ENCODE measurements around the gene CPA2.

DNA sequence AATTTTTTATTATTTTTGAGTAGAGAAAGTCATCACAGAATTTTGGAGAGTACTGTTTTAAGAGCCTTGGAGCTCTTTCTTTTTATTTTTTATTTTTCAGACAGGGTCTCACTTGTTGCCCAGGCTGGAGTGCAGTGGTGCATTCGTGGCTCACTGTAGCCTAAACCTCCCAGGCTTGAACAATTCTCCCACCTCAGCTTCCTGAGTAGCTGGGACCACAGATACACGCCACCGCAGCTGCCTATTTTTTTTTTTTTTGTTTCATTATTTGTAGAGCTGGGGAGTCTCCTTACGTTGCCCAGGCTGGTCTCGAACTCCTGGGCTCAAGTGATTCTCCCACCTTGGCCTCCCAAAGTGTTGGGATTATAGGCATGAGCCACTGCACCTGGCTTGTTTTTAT lies 36.9 kb downstream of the CPA2 start:
- TF ChIP-seq EZH2phosphoT487 (IDR thresholded peaks at IDR 0.05; ENCODE audit: unreplicated experiment) (no peak), POLR2AphosphoS5 (IDR thresholded peaks at IDR 0.05; ENCODE audit: low read depth) (no peak), REST (IDR thresholded peaks at IDR 0.05; ENCODE audit: unreplicated experiment) (no peak), CTCF (conservative IDR thresholded peaks at IDR 0.05; ENCODE audit: low read depth in 2 of 2) (no peak), CREB1 (CRISPR knock-in tag; IDR thresholded peaks at IDR 0.05; ENCODE audit: low read depth) (no peak), EZH2 (IDR thresholded peaks at IDR 0.05; ENCODE audit: low read depth, unreplicated experiment) (no peak), ZNF462 (CRISPR knock-in tag; IDR thresholded peaks at IDR 0.05) (no peak), ZNF114 (CRISPR knock-in tag; IDR thresholded peaks at IDR 0.05) (no peak), JUNB (IDR thresholded peaks at IDR 0.05; ENCODE audit: unreplicated experiment) (no peak), NANOG (IDR thresholded peaks at IDR 0.05; ENCODE audit: borderline replicate concordance) (no peak), ZNF331 (CRISPR knock-in tag; IDR thresholded peaks at IDR 0.05; ENCODE audit: low read depth) (no peak)
- TF ChIP-seq, protein P1, sequence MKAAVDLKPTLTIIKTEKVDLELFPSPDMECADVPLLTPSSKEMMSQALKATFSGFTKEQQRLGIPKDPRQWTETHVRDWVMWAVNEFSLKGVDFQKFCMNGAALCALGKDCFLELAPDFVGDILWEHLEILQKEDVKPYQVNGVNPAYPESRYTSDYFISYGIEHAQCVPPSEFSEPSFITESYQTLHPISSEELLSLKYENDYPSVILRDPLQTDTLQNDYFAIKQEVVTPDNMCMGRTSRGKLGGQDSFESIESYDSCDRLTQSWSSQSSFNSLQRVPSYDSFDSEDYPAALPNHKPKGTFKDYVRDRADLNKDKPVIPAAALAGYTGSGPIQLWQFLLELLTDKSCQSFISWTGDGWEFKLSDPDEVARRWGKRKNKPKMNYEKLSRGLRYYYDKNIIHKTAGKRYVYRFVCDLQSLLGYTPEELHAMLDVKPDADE (IDR thresholded peaks at IDR 0.05): no peak
